ENCODE data around the gene VAV1.
A peak's percentile ranks its signal among the peaks of the same experiment; 100 is the strongest.
"Not testable (repeated sequence)": the region's sequence is repeated elsewhere in the genome, so short reads cannot be mapped to it uniquely, and the experiment has no call there.

VAV1 gene

DNA sequence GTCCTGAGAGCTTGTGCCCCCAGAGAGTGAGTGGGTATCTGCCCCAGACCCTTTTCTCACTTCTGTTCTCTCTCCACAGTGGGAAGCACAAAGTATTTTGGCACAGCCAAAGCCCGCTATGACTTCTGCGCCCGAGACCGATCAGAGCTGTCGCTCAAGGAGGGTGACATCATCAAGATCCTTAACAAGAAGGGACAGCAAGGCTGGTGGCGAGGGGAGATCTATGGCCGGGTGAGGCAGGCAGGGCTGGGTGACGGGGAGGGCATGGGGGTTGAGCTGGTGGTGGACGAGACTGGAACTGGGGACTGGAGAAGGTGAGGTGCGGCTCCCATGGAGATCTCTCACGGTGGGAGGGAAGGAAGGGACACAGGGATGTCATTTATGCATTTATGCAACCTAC lies 81.4 kb downstream of the VAV1 start:
- no peak for DNase-seq

DNA sequence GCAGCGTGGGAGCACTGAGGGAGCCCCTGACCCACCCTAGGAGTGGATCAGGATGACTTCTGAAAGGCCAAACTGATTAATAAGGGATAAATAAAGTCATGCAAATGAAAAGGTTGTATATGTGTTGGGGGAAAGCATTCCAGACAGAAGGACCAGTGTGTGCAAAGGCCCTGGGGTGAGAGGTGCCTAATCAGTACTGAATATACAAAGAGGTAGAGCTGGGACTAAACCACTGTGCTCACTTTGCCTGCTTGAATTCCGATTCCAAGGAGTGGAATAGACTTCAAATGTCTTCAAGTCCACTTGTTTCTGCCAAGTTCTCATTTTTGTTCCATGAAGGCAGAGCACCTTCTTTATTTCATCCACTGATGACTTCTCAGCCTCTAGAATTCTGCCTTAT lies 82.2 kb downstream of the VAV1 start:
- no peak for DNase-seq

DNA sequence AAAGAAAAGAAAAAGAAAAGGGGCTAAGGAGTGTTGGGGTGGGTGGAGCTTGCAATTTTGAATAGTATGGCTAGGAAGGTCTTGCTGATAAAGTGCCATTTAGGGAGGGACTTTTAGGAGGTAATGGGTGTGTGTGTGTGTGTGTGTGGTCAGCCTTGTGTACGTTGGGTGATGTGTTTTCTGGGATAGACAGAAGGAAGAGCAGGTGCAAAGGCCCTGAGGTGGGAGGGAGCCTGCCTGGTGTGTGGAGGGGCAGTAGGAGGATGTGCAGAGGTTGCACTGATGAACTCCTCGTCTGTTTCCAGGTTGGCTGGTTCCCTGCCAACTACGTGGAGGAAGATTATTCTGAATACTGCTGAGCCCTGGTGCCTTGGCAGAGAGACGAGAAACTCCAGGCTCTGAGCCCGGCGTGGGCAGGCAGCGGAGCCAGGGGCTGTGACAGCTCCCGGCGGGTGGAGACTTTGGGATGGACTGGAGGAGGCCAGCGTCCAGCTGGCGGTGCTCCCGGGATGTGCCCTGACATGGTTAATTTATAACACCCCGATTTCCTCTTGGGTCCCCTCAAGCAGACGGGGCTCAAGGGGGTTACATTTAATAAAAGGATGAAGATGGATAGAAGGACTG lies 84.4 kb downstream of the VAV1 start:
- DNase-seq: no peak

DNA sequence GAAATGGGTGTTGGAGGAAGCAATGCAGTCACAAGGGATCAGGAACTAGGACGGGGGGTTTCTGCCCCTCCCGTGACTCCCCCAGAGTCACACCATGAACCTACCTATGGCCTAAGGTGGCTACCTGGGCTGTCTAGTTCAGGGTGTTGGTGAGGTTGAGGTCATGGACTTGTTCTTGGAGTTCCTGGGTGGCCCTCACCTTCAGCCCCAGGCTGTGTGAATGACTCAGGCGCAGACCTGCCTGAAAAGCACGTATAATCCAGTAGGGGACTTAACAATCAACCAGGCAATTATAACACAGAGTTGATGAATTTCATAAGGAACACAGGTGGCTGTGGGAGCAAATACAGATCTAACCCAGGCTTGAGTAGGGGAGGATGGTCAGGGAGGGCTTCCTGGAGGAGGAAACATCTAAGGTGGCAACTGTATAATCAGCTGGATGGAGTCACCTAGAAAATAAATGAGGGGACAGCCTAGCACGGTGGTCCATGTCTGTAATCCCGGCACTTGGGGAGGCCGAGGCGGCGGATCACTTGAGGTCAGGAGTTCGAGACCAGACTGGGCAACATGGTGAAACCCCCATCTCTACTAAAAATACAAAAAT lies 89.3 kb downstream of the VAV1 start:
- DNase-seq: no peak

DNA sequence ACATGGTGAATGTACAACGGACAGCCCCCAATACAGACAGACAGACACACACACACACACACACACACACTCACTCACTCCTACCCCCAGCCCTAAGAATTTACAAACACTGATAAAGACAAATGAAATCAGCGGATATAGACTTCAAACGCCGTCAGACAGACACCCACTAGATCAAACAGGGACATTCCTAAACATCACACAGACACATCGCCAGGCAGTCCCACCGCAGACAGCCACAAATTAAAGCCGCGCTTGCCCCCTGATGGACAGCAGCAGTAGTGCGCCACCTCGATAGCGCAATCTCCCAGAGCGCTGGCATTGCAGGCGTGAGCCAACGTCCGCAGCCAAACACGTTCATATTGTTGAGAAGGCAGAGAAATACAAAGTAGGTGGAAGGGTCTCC lies 90.2 kb downstream of the VAV1 start:
- peak; percentile 88 for DNase-seq

DNA sequence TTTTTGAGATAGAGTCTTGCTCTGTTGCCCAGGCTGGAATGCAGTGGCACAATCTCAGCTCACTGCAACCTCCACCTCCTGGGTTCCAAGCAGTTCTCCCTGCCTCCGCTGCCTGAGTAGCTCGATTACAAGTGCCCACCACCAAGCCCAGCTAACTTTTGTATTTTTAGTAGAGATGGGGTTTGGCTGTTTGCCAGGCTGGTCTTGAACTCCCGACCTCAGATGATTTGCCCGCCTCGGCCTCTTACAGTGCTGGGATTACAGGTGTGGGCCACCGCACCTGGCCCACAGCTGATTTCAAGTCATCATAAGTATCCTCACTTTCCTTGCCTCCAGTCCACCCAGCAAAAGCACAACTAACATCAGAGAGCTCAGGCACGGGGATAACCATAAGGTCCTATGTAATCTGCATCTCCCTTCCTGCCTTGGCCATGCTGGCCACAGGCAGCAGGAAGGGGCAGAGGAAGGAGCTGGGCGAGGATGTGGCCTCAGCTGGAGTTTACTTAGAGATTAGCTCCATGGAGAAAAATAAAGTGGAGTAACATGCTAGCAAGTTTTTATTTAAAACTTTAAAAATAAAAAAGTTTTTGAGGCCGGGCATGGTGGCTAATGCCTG lies 91.9 kb downstream of the VAV1 start:
- no peak for DNase-seq

DNA sequence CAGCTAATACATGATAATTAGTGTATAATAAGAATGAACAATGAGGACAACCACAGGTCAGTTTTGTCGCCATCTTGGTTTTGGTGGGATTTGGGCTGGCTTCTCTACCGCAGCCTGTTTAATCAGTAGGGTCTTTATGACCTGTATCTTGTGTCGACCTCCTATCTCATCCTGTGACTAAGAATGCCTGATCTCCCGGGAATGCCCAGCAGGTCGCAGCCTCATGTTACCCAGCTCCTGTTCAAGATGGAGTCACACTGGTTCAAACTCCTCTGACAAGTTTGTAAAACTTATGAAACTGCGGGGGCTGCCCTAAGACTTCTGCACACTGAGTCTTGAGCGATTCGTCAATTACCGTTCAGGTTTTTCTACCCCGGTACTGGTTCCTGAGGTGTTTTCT lies 93.3 kb downstream of the VAV1 start:
- DNase-seq: no peak

DNA sequence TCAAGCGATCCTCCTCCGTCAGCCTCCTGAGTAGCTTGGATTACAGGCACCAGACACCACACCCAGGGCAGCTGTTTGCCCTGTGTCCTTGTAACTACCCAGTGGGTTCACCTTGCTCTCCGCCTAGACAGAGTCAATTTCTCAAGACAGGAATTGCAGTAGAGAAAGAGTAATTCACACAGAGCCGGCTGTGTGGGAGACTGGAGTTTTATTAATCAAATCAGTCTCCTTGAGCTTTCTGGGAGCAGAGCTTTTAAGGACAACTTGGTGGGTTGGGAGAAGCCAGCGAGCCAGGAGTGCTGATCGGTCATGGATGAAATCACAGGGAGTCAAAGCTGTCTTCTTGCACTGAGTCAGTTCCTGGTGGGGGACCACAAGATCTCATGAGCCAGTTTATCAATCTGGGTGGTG lies 94.2 kb downstream of the VAV1 start:
- no peak for DNase-seq

DNA sequence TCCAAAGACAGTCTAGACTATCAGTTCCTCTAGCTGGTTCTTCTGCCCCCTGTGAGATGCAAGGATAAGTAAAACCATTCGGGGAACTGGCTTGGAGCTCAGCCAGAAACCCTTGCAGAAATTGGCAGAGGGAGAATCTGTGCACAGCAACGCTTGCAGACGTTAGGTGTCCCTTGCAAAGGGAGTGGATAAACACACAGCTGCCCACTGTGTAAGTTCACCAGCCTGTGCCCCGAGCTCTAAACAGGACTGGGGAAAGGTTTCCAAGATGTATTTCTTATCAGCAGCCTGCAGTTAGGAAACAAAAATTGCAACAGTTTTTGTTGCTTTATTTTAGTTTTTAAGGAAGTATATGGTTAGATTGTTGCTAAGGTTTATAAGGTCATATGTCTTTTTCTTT lies 95.8 kb downstream of the VAV1 start:
- peak; percentile 77 for DNase-seq

DNA sequence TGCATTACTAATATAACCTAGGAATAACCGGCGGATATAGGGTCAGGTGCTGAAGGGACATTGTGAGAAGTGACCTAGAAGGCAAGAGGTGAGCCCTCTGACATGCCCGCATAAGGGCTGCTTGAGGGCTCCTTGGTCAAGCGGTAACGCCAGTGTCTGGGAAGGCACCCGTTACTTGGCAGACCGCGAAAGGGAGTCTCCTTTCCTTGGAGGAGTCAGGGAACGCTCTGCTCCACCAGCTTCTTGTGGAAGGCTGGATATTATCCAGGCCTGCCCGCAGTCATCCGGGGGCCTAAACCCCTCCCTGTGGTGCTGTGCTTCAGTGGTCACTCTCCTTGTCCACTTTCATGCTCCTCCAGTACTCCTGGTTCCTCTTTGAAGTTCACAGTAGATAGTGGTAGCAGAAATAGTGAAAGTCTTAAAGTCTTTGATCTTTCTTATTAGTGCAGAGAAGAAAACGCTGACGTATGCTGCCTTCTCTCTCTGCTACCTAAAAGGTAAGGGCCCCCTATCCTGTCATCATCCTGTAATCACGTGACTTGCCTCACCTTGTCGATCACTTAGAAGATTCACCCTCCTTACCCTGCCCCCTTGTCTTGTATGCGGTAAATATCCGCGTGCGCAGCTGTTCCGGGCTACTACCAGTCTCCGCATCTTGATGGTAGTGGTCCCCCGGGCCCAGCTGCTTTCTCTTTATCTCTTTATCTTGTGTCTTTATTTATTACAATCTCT lies 96.8 kb downstream of the VAV1 start:
- not testable (repeated sequence) for DNase-seq

DNA sequence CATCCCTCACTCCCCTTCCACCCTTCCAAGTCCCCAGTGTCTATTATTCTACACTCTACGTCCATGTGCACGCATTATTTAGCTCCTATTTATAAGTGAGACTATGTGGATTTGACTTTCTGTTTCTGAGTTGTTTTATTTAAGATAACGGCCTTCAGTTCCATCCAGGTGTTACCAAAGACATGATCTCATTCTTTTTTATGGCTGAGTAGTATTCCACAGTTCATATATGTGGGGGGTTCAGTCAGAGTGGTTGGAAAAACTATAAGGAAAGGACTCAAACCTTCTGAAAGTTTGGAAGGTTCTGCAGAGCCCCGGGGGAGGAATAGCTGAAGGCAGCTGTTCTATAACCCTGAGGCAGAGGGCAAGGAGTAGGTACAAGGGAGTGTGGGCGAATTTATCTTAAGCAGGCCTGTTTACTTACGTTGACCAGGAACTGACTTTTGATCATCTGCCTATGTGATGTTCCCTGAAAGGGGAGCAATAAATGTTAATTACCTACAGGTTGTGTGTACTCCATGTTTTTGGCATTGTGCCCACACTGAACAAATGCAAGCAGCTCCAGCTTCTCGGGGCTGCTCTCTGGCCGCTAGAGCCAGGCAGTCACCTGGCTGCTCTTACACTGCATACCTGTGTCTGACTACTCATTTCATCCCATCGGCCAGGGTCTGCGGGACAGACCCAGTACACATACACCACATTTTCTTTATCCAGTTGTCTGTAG lies 101.4 kb downstream of the VAV1 start:
- DNase-seq: no peak

DNA sequence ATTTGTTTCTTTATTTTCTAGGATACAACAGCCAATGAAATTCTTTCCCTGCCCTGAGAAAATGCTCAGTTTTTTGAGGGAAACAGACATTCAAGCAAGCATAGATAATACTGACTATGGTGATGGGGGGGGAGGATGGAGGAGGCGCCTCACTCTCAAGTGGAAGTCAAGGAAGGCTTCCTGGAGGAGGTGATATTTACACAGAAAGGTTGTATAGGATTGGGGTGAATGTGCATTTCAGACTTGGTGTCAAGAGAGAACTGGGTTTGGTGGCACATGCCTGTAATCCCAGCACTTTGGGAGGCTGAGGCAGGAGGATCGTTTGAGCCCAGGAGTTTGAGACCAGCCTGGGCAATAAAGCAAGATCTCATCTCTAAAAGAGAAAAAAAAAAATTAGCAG lies 102.7 kb downstream of the VAV1 start:
- no peak for DNase-seq

DNA sequence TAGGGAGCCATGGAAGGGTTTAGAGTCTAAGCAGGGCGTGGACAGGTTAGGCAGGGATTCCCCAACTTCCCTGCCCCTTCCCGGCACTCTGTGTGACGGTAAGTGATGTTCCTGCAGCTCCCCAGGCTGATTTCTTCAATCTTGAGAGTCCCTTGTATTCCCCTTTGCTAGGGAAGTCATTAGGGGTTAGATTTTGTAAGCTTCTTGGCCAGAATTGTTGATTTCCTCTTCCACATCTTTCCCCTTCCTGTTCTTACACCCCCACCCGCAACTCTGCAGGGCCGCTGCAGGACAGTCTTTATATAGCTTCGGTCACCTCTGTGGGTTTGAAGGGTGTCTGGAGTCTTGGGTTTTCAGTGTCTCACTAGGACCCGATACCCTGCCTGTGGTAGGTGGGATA lies 104.2 kb downstream of the VAV1 start:
- no peak for DNase-seq

DNA sequence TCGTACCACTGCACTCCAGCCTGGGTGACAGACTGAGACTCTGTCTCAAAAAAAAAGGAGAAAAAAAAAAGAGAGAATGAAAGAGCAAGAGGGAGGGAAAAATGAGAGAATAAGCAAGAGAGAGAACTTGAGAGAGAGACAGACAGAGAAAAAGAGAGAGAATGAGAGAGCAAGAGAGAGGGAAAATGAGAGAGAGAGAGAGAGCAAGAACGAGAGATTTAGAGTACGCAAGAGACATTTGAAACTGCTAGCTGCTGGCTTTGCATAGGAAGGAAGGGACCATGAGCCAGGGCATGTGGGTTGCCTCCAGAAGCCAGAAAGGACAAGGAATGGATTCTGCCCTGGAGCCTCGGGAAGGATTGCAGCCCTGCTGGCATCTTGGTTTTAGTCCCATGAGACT lies 105.3 kb downstream of the VAV1 start:
- no peak for DNase-seq

DNA sequence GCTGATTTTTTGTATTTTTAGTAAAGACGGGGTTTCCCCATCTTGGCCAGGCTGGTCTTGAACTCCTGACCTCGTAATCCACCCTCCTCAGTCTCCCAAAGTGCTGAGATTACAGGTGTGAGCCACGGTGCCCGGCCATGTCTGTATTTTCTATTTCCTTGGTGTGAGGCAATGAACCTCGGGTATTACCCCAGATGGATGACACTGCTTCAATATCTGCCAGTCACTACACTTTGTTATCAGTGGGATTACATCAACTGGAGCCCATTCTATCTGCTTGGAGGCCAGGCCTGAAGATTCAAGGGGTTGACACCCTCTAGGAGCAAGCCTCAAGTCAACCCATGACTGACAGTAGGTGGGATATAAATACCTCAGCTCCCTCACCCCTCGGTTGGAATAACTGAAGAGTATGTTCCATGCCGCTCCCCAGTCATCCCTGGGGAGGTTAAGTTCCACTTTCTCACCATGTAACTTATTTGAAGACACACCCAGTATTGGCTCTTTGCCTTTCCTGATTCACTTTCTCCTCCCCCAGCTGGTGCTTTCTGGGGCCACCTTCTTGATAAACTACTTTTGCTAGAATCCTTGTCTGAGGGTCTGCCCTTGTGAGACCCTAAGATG lies 113.9 kb downstream of the VAV1 start:
- DNase-seq: no peak

DNA sequence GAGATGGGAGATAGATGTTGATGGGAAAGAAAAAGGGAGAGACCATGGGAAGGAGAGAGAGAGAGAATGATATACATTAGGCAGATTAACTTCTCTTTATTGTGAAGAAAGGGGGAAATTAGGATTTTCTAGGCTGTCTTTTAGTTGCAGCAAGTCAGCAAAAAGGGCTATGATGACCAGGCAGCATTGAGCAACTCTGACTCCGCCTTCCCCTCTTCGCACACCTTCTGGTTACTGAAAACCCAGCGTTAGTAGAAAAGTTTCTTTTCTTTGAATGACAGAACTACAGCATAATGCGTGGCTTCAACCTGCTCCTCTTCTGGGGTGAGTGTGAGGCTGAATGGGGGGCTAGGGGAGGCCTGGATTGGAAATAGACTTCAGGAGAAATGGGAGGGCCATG lies 114.8 kb downstream of the VAV1 start, which contains the start of gene ADGRE1:
Gene ADGRE1 (plus strand): TSS at position 264 of the 400 bp plus-strand sequence. CDS start 30 bp downstream, at position 294.
- no peak for DNase-seq

DNA sequence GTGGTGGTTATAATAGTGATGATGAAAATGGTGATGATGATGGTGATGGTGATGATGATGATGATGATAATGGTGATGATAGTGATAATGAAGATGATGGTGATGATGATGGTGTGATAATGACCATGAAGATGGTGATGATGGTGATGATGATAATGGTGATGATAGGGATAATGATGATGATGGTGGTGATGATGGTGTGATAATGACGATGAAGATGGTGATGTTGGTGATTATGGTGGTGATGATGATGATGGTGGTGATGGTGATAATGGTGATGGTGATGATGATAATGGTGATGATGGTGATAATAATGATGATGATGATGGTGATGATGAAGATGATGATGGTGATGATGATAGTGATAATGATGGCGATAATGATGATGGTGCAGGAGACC lies 116.5 kb downstream of the VAV1 start:
- no peak for DNase-seq

DNA sequence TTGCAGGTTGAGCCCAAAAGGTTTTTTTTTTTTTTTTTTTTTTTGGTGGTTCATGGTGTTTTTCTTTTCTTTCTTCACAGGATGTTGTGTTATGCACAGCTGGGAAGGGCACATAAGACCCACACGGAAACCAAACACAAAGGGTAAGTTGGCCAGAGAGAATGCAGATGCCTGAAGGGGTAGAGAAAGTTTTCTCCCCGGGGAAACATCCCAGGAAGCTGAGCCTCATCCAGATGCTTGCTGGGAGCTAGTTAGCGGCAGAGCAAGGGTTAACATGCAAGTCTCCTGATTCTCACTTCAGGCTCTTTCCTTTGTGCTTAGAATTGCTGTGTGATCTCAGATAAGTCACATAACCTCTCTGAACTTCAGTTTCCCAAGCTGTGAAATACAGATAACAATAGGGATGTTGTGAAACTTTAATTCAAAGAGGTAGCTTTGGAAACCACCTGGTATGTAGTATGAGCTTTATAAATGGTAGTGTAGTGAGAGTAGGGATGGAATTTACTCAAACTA lies 117.9 kb downstream of the VAV1 start:
- peak; percentile 19 for DNase-seq

DNA sequence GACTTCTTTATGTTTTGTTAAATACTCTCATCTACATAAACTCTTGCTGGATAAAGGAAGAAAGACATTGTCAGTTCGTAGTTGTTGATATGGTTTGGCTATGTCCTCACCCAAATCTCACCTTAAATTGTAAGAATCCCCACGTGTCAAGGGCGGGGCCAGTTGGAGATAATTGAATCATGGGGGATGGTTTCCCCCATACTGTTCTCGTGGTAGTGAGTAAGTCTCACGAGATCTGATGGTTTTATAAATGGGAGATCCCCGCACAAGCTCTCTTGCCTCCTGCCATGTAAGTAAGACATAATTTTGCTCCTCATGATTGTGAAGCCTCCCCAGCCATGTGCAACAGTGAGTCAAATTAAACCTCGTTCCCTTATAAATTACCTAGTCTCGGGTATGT lies 118.4 kb downstream of the VAV1 start:
- peak; percentile 10 for DNase-seq

DNA sequence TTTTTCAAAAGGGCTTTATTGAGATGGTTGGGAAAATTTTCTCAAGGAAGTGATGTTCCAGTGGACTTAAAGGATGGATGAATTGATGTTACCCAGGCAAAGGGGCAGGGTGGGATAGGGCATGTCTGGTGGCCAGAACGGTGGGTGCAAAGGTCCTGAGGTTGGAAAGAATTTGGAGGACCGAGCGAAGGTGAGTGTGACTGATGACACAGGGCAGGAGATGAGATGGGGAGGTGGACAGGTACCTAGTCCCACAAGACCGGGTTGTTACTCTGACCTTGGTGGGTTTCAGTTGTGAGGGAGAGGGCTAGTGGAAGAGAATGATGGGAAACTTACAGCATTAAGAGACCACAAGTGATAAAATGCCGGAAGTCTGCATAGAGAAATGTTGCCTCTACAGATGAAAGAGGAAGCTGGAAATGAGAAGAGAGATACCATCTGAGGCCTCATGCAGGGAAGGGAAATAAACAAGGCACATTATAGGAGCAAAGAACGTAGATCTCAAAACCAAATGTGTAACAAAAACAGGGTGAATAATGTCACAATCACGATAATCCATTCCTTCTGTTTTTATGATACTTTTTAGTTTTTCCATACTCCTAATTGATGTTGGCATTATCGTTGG lies 119.4 kb downstream of the VAV1 start:
- peak; percentile 16 for DNase-seq

DNA sequence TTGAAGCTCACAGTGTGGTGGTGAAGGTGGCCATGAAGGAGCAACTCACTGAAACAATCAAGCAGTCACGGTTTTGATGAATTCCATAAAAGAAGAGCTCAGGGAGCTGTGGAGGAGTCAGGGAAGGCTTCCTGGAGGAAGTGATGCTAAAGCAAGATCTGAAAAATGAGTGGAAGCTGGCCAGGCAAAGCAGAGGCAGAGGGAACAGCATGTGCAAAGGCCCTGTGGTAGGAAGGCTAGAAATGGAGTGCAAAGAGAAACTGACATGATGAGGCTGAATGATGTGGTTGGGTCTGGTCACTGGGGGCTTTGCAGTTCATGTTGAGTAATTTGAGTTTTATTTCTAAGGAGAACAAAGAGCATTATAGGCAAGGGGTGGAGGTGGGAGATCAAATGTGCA lies 121.8 kb downstream of the VAV1 start:
- DNase-seq: no peak

DNA sequence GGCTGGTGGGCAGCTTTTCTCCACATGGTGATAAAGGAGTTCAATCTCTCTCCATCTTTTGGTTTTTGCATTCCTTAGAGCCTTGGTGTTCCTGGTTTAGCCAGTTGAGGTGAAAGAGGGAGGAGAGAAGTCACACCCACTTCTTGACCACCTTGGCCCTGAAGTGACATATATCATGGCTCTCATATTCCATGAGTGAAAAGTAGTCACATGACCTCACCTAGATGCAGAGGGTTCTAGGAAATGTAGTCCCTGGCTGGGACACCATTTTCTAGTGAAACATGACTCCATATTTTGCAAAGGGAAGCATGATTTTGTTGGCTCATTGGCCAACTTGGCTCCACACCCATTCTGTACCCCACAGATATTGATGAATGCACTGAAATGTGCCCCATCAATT lies 130.9 kb downstream of the VAV1 start:
- no peak for DNase-seq
